GM12874 (cell line): ENCODE results near the gene PGLYRP3.

Experiments
- TF ChIP-seq, protein P1 (sequence below): IDR thresholded peaks from 2 replicates; pipeline ENCODE4 v1.5.1; 2011; ENCODE audit warnings: low read depth, mild to moderate bottlenecking, control low read depth, low read length, moderate library complexity; ENCODE audit not compliant: insufficient read depth

PGLYRP3 gene

DNA sequence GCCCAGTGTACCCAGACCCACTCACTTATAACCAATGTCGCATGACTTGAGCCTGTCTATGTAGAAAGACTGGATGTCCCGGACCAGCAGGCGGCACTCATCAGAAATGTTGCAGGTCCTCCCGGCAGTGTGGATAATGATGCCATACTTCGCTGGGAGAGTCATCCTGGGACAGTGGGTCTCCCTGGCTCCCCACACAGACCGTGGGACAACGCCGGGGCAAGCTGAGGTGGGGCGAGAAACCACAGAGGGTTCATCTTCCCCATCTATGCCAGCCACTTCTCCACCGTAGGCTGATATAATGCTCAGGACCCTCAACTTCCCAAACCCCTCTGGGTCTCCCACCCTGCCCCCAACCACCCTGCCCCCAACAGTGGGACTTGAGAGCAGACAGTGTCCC lies 27.6 kb upstream of the PGLYRP3 start:
- TF ChIP-seq, protein P1, sequence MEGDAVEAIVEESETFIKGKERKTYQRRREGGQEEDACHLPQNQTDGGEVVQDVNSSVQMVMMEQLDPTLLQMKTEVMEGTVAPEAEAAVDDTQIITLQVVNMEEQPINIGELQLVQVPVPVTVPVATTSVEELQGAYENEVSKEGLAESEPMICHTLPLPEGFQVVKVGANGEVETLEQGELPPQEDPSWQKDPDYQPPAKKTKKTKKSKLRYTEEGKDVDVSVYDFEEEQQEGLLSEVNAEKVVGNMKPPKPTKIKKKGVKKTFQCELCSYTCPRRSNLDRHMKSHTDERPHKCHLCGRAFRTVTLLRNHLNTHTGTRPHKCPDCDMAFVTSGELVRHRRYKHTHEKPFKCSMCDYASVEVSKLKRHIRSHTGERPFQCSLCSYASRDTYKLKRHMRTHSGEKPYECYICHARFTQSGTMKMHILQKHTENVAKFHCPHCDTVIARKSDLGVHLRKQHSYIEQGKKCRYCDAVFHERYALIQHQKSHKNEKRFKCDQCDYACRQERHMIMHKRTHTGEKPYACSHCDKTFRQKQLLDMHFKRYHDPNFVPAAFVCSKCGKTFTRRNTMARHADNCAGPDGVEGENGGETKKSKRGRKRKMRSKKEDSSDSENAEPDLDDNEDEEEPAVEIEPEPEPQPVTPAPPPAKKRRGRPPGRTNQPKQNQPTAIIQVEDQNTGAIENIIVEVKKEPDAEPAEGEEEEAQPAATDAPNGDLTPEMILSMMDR, result no peak

DNA sequence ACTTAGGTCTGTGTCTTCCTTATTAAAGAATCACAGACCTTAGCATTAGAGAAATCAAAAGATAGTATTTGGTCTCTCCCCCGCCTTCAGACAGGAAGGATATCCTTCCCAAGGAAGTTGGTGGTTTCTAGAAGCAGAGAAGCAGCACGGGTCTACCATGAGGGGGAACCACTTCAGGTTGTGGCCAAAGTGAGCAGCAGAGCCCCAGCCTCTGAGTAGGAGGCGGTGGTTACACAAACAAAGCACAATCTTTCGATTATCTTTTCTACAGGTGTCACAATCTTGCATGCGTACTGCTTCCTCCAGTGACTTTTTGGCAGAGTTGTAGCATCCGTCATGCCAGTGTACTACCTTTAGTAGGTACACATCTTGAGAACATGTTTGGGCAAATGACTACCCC lies 27.1 kb upstream of the PGLYRP3 start:
- TF ChIP-seq, protein P1, result no peak

DNA sequence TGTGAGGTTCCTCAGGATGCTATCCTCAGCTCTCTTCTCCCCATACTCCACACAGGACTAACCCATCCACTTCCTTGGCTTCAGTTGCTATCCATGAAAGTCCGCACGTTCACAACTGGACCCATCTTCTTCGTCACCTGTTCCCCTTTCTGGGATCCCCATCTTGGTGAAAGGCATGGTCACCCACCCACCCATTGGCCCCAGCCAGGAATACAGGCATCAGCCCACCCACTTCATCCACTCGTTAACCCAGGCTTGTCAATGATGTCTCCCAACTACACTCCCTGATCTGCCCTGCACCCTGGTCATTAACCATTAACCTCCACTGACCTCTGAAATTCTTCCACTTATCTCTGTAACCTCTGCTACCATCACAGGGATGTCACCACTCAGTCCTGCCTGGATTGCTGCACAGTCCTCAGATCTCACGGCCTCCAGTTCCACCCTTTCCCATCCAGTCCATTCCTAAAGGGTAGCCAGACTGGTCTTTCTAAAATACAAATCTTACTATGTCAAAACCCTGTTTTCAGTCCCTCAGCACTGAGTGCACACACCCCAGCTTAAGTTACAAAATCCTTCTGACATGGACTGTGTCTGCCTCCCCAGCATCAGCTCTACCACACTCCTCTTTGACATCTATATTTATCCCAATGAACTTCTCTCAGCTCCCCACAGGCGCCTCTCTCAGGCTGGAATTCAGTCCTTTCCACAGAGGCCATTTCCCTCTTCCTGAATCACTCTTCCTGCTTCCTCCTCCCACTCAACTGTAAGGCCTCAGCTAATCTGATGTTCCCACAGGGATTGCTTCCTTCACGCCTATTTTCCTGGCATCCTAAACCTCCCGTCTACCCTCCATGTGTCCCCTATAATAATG lies 25.5 kb upstream of the PGLYRP3 start:
- TF ChIP-seq, protein P1, result no peak

DNA sequence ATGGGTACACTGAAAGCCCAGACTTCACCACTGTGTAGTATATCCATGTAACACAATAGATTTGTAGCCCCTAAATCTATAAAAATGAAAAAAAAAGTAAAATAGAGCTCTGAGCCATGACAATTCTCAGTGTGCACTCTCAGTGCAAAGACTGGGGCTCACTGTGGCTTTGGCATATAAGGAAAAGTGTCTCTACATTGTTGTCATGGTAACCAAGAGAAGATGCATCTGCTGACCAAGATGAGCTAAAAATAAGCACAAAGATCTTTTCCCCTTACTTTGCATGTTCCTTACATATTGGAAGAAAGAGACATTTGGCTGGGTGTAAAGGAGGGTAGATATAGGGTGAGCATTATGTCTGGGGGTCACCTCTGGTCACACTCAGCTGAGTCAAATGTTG lies 23.9 kb upstream of the PGLYRP3 start:
- TF ChIP-seq, protein P1, result no peak

DNA sequence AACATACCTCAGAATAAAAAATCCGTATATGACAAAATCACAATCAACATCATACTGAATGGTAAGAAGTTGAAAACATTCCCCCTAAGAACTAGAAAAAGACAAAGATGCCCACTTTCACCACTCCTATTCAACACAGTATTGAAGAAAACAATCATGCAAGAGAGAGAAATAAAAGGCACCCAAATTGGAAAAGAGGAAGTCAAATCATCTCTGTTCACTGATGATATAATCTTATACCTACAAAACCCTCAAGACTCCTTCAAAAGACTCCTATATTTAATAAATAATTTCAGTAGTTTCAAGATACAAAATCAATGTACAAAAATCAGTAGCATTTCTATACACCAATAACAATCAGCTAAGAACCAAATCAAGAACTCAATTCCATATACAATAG lies 21.1 kb upstream of the PGLYRP3 start:
- TF ChIP-seq, protein P1, result no peak

DNA sequence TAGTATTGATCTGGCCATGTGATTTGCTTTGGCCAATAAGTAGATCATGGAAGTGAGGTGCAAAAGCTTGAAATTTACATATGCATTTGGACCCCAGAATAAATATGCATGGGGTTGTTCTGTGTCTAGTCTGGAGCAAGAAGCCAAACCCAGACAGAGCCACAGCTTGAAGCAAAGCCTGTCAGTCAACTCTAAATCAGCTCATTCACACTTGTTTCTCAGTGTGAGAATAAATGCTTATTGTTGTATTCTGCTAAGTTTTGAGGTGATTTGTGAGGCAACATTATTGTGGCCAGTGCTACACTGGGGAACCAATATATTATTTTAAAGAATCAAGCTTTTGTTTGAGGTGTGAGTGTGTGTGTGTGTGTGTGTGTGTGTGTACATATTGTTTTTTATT lies 12.2 kb upstream of the PGLYRP3 start:
- TF ChIP-seq, protein P1, result no peak

DNA sequence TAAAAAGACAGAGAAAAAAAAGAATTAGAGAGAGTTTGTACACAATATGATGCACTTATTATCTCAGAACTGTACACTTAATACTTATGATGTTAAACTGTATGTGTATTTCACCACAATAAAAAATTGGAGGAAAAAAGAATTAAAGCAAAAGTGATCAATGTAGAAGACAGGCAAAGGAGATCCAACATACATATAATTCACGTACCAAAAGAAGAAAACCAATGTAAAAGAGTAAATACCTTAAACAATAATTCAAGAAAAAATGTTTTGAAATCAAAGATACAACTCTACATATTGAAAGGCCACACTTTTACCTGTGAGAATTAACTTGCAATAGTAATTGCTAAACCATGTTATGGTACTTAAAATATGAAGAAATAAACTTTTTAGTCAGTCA lies 9.8 kb upstream of the PGLYRP3 start:
- TF ChIP-seq, protein P1, result no peak
